GM11168 (cell line): ENCODE measurements around the gene DGKB.

Source experiments
- in situ Hi-C: fragments of 300-500 bp; cut with MboI; formaldehyde crosslinking; loops from one replicate; pipeline ENCODE4 v1.12.0; 2022; ENCODE audit warnings: low sequenced_read_pairs; ENCODE audit not compliant: unreplicated experiment

DGKB gene

GRCh38 chr7:14628516-14628915 is 274.0 kb downstream of the DGKB start:
- in situ Hi-C loops, result no loop called here

- in situ Hi-C loops, result no loop called here
Measured at GRCh38 chr7:14626076-14626475, 276.5 kb downstream of the DGKB start.

GRCh38 chr7:14622559-14622958 is 280.0 kb downstream of the DGKB start:
- in situ Hi-C loops, result no loop called here

- in situ Hi-C loops, result no loop called here
Measured at GRCh38 chr7:14606101-14606500, 296.4 kb downstream of the DGKB start.

GRCh38 chr7:14604606-14605005 is 297.9 kb downstream of the DGKB start:
- in situ Hi-C loops, result no loop called here

GRCh38 chr7:14602851-14603250 is 299.7 kb downstream of the DGKB start:
- in situ Hi-C loops, result no loop called here

GRCh38 chr7:14600766-14601367 is 301.7 kb downstream of the DGKB start:
- in situ Hi-C loops, result no loop called here

- in situ Hi-C loops, result no loop called here
Measured at GRCh38 chr7:14598978-14599377, 303.6 kb downstream of the DGKB start.

- in situ Hi-C loops, result no loop called here
Measured at GRCh38 chr7:14596421-14596820, 306.1 kb downstream of the DGKB start.

- in situ Hi-C loops, result no loop called here
Measured at GRCh38 chr7:14590206-14590605, 312.3 kb downstream of the DGKB start.

GRCh38 chr7:14585232-14585631 is 317.3 kb downstream of the DGKB start:
- in situ Hi-C loops, result no loop called here

GRCh38 chr7:14583518-14583917 is 319.0 kb downstream of the DGKB start:
- in situ Hi-C loops, result no loop called here

- in situ Hi-C loops, result no loop called here
Measured at GRCh38 chr7:14582010-14582409, 320.5 kb downstream of the DGKB start.

- in situ Hi-C loops, result no loop called here
Measured at GRCh38 chr7:14579971-14580370, 322.6 kb downstream of the DGKB start.

- in situ Hi-C loops, result no loop called here
Measured at GRCh38 chr7:14576578-14576977, 326.0 kb downstream of the DGKB start.

- in situ Hi-C loops, result no loop called here
Measured at GRCh38 chr7:14570750-14571607, 331.6 kb downstream of the DGKB start.

- in situ Hi-C loops, result no loop called here
Measured at GRCh38 chr7:14552060-14552459, 350.5 kb downstream of the DGKB start.

GRCh38 chr7:14551310-14551709 is 351.2 kb downstream of the DGKB start:
- in situ Hi-C loops, result no loop called here

- in situ Hi-C loops, result no loop called here
Measured at GRCh38 chr7:14542624-14543023, 359.9 kb downstream of the DGKB start.

GRCh38 chr7:14521183-14521582 is 381.4 kb downstream of the DGKB start:
- in situ Hi-C loops, result no loop called here

- in situ Hi-C loops, result no loop called here
Measured at GRCh38 chr7:14510268-14510667, 392.3 kb downstream of the DGKB start.

- in situ Hi-C loops, result no loop called here
Measured at GRCh38 chr7:14507617-14508016, 394.9 kb downstream of the DGKB start.
